ENCODE measurements around the gene ZBTB20.

ZBTB20 gene

GRCh38 chr3:114624571-114625181, 522.4 kb downstream of the ZBTB20 start:
- Histone ChIP-seq H3K14ac (ENCODE audit: low read length in 2 of 2) (peak overlapping the region in 1 of 2 experiments; percentile 46), H4K91ac (ENCODE audit: low read length) (peak overlapping the region; percentile 93), H4K8ac (ENCODE audit: low read length) (peak overlapping the region; percentile 14), H3K9me3 (ENCODE audit: control insufficient read depth, low read length) (no peaks in the 10 kb centered on the region), H2BK5ac (ENCODE audit: low read depth, low read length, poor library complexity, severe bottlenecking) (peak overlapping the region; percentile 90), H3K27me3 (ENCODE audit: control insufficient read depth in 1 of 2, insufficient read depth in 1 of 2, low read length in 2 of 2) (no peaks in the 10 kb centered on the region), H3K18ac (ENCODE audit: low read depth in 1 of 2, low read length in 2 of 2) (peak overlapping the region; percentile 41 to 99), H3K4me2 (ENCODE audit: low read length, poor library complexity, severe bottlenecking) (peak overlapping the region; percentile 57), H2AK5ac (ENCODE audit: low read length, severe bottlenecking) (peak overlapping the region; percentile 74), H3K36me3 (ENCODE audit: control insufficient read depth in 1 of 2, insufficient read depth in 2 of 2, low read depth in 1 of 2, low read length in 2 of 2) (peaks cover 0 to 4% of the 10 kb centered on the region in 2 experiments), H3K4ac (ENCODE audit: low read depth in 1 of 2, low read length in 2 of 2) (peak overlapping the region; percentile 88 to 95), H3K4me3 (ENCODE audit: insufficient read depth in 1 of 2, low read depth in 1 of 2, low read length in 2 of 2) (peak overlapping the region; percentile 33 to 82), H3K23ac (ENCODE audit: low read length in 2 of 2) (no peak overlapping the region), H2BK12ac (ENCODE audit: low read length in 2 of 2) (peak overlapping the region in 1 of 2 experiments; percentile 93), H2BK120ac (ENCODE audit: low read depth, low read length) (peak overlapping the region; percentile 29), H3K79me1 (replicated peaks; ENCODE audit: low read length, poor library complexity, severe bottlenecking) (peaks cover 5% of the 10 kb centered on the region), H3K9ac (ENCODE audit: low read length) (peak overlapping the region; percentile 98), H3K27ac (ENCODE audit: low read length, poor library complexity, severe bottlenecking) (peak overlapping the region; percentile 96), H2BK15ac (ENCODE audit: low read depth, poor library complexity, severe bottlenecking) (no peak overlapping the region), H2AFZ (ENCODE audit: low read depth, low read length) (peak overlapping the region; percentile 24), H3K4me1 (ENCODE audit: control insufficient read depth, insufficient read depth, low read depth, low read length) (peaks cover 3% of the 10 kb centered on the region)
- DNase-seq = peak; percentile 99
- whole genome bisulfite sequencing = 3% methylated on average over 8 of the region's 10 CpGs

GRCh38 chr3:114624047-114624445, 523.0 kb downstream of the ZBTB20 start:
- peak overlapping the region in 1 of 2 experiments; percentile 82 for H3K4me3 ChIP-seq (ENCODE audit: insufficient read depth in 1 of 2, low read depth in 1 of 2, low read length in 2 of 2)
- peak; percentile 94 for DNase-seq
- peak overlapping the region; percentile 98 for H3K9ac ChIP-seq (ENCODE audit: low read length)
- H3K23ac ChIP-seq (ENCODE audit: low read length in 2 of 2) = no peak overlapping the region
- peaks cover 3% of the 10 kb centered on the region for H3K4me1 ChIP-seq (ENCODE audit: control insufficient read depth, insufficient read depth, low read depth, low read length)
- H3K9me3 ChIP-seq (ENCODE audit: control insufficient read depth, low read length) = no peaks in the 10 kb centered on the region
- H3K14ac ChIP-seq (ENCODE audit: low read length in 2 of 2) = no peak overlapping the region
- peak overlapping the region in 1 of 2 experiments; percentile 61 for H3K18ac ChIP-seq (ENCODE audit: low read depth in 1 of 2, low read length in 2 of 2)
- H2BK5ac ChIP-seq (ENCODE audit: low read depth, low read length, poor library complexity, severe bottlenecking) = no peak overlapping the region
- H3K4me2 ChIP-seq (ENCODE audit: low read length, poor library complexity, severe bottlenecking) = peak overlapping the region; percentile 1
- H4K8ac ChIP-seq (ENCODE audit: low read length) = no peak overlapping the region
- H4K91ac ChIP-seq (ENCODE audit: low read length) = no peak overlapping the region
- peak overlapping the region; percentile 96 for H3K27ac ChIP-seq (ENCODE audit: low read length, poor library complexity, severe bottlenecking)
- no peaks in the 10 kb centered on the region for H3K27me3 ChIP-seq (ENCODE audit: control insufficient read depth in 1 of 2, insufficient read depth in 1 of 2, low read length in 2 of 2)
- peaks cover 0 to 8% of the 10 kb centered on the region in 2 experiments for H3K36me3 ChIP-seq (ENCODE audit: control insufficient read depth in 1 of 2, insufficient read depth in 2 of 2, low read depth in 1 of 2, low read length in 2 of 2)
- H2AFZ ChIP-seq (ENCODE audit: low read depth, low read length) = no peak overlapping the region
- no peak overlapping the region for H3K4ac ChIP-seq (ENCODE audit: low read depth in 1 of 2, low read length in 2 of 2)
- no peak overlapping the region for H2AK5ac ChIP-seq (ENCODE audit: low read length, severe bottlenecking)
- peaks cover 7% of the 10 kb centered on the region for H3K79me1 ChIP-seq (replicated peaks; ENCODE audit: low read length, poor library complexity, severe bottlenecking)
- 0% methylated on average over 1 of the region's 6 CpGs for WGBS
- H2BK120ac ChIP-seq (ENCODE audit: low read depth, low read length) = no peak overlapping the region
- no peak overlapping the region for H2BK15ac ChIP-seq (ENCODE audit: low read depth, poor library complexity, severe bottlenecking)
- H2BK12ac ChIP-seq (ENCODE audit: low read length in 2 of 2) = no peak overlapping the region

GRCh38 chr3:114623420-114624046, 523.6 kb downstream of the ZBTB20 start:
- Histone ChIP-seq H3K36me3 (ENCODE audit: control insufficient read depth in 1 of 2, insufficient read depth in 2 of 2, low read depth in 1 of 2, low read length in 2 of 2) (peaks cover 0 to 13% of the 10 kb centered on the region in 2 experiments), H3K14ac (ENCODE audit: low read length in 2 of 2) (peak overlapping the region; percentile 35 to 38), H3K27ac (ENCODE audit: low read length, poor library complexity, severe bottlenecking) (peak overlapping the region; percentile 96)

GRCh38 chr3:114622001-114622400, 525.1 kb downstream of the ZBTB20 start:
- Histone ChIP-seq H2BK15ac (ENCODE audit: low read depth, poor library complexity, severe bottlenecking) (no peak overlapping the region), H3K27me3 (ENCODE audit: control insufficient read depth in 1 of 2, insufficient read depth in 1 of 2, low read length in 2 of 2) (no peaks in the 10 kb centered on the region), H3K79me1 (replicated peaks; ENCODE audit: low read length, poor library complexity, severe bottlenecking) (peaks cover 8% of the 10 kb centered on the region), H4K8ac (ENCODE audit: low read length) (no peak overlapping the region), H3K14ac (ENCODE audit: low read length in 2 of 2) (no peak overlapping the region), H2BK120ac (ENCODE audit: low read depth, low read length) (no peak overlapping the region), H2BK5ac (ENCODE audit: low read depth, low read length, poor library complexity, severe bottlenecking) (no peak overlapping the region), H3K4ac (ENCODE audit: low read depth in 1 of 2, low read length in 2 of 2) (no peak overlapping the region), H3K4me2 (ENCODE audit: low read length, poor library complexity, severe bottlenecking) (no peak overlapping the region), H3K9ac (ENCODE audit: low read length) (no peak overlapping the region), H2AFZ (ENCODE audit: low read depth, low read length) (no peak overlapping the region), H4K91ac (ENCODE audit: low read length) (no peak overlapping the region), H3K23ac (ENCODE audit: low read length in 2 of 2) (no peak overlapping the region), H3K4me3 (ENCODE audit: insufficient read depth in 1 of 2, low read depth in 1 of 2, low read length in 2 of 2) (peak overlapping the region in 1 of 2 experiments; percentile 82), H3K9me3 (ENCODE audit: control insufficient read depth, low read length) (no peaks in the 10 kb centered on the region), H3K27ac (ENCODE audit: low read length, poor library complexity, severe bottlenecking) (no peak overlapping the region), H3K18ac (ENCODE audit: low read depth in 1 of 2, low read length in 2 of 2) (no peak overlapping the region), H2AK5ac (ENCODE audit: low read length, severe bottlenecking) (no peak overlapping the region), H3K36me3 (ENCODE audit: control insufficient read depth in 1 of 2, insufficient read depth in 2 of 2, low read depth in 1 of 2, low read length in 2 of 2) (peaks cover 0 to 13% of the 10 kb centered on the region in 2 experiments), H2BK12ac (ENCODE audit: low read length in 2 of 2) (no peak overlapping the region), H3K4me1 (ENCODE audit: control insufficient read depth, insufficient read depth, low read depth, low read length) (peaks cover 3% of the 10 kb centered on the region)
- DNase-seq = peak; percentile 36
- WGBS = no CpG with 5 or more reads among the region's 3 CpGs

More at GRCh38 chr3:114623420-114624046, 523.6 kb downstream of the ZBTB20 start:
- Histone ChIP-seq H3K79me1 (replicated peaks; ENCODE audit: low read length, poor library complexity, severe bottlenecking) (peaks cover 7% of the 10 kb centered on the region), H2BK120ac (ENCODE audit: low read depth, low read length) (no peak overlapping the region), H3K27me3 (ENCODE audit: control insufficient read depth in 1 of 2, insufficient read depth in 1 of 2, low read length in 2 of 2) (no peaks in the 10 kb centered on the region), H2AFZ (ENCODE audit: low read depth, low read length) (no peak overlapping the region), H2BK5ac (ENCODE audit: low read depth, low read length, poor library complexity, severe bottlenecking) (no peak overlapping the region), H2BK12ac (ENCODE audit: low read length in 2 of 2) (peak overlapping the region in 1 of 2 experiments; percentile 55), H3K4ac (ENCODE audit: low read depth in 1 of 2, low read length in 2 of 2) (peak overlapping the region; percentile 35 to 52), H4K8ac (ENCODE audit: low read length) (peak overlapping the region; percentile 88), H2BK15ac (ENCODE audit: low read depth, poor library complexity, severe bottlenecking) (no peak overlapping the region), H3K4me2 (ENCODE audit: low read length, poor library complexity, severe bottlenecking) (peak overlapping the region; percentile 47), H2AK5ac (ENCODE audit: low read length, severe bottlenecking) (peak overlapping the region; percentile 67), H3K9me3 (ENCODE audit: control insufficient read depth, low read length) (no peaks in the 10 kb centered on the region), H3K4me1 (ENCODE audit: control insufficient read depth, insufficient read depth, low read depth, low read length) (peaks cover 3% of the 10 kb centered on the region), H3K4me3 (ENCODE audit: insufficient read depth in 1 of 2, low read depth in 1 of 2, low read length in 2 of 2) (peak overlapping the region in 1 of 2 experiments; percentile 82), H3K18ac (ENCODE audit: low read depth in 1 of 2, low read length in 2 of 2) (peak overlapping the region; percentile 90 to 91), H4K91ac (ENCODE audit: low read length) (peak overlapping the region; percentile 93), H3K9ac (ENCODE audit: low read length) (peak overlapping the region; percentile 98), H3K23ac (ENCODE audit: low read length in 2 of 2) (no peak overlapping the region)
- DNase-seq = no peak
- WGBS = 51% methylated on average over 3 of the region's 5 CpGs
